ENCODE data around the gene PCDHGA12. TPM values are rescaled to one million over a fixed set of nuclear protein-coding genes. Genes with fewer than 3 reads are reported as not detected.

PCDHGA12 gene
- total and polyA plus RNA-seq, 2 of the 8 experiments (the other 6 are each of a cell fraction or from before 2014, with no cell fraction given): 0.88 to 1.3 TPM

DNA sequence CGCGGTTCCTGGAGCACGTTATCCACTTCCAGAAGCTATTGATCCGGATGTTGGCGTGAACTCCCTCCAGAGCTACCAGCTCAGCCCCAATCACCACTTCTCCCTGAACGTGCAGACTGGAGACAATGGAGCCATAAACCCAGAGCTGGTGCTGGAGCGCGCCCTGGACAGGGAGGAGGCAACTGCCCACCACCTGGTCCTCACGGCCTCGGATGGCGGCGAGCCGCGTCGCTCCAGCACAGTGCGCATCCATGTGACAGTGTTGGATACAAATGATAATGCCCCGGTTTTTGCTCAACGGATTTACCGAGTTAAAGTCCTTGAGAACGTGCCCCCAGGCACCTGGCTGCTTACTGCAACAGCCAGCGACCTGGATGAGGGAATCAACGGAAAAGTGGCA is 26.9 kb upstream of the PCDHGA12 start (continued):
- TF ChIP-seq, protein P1, sequence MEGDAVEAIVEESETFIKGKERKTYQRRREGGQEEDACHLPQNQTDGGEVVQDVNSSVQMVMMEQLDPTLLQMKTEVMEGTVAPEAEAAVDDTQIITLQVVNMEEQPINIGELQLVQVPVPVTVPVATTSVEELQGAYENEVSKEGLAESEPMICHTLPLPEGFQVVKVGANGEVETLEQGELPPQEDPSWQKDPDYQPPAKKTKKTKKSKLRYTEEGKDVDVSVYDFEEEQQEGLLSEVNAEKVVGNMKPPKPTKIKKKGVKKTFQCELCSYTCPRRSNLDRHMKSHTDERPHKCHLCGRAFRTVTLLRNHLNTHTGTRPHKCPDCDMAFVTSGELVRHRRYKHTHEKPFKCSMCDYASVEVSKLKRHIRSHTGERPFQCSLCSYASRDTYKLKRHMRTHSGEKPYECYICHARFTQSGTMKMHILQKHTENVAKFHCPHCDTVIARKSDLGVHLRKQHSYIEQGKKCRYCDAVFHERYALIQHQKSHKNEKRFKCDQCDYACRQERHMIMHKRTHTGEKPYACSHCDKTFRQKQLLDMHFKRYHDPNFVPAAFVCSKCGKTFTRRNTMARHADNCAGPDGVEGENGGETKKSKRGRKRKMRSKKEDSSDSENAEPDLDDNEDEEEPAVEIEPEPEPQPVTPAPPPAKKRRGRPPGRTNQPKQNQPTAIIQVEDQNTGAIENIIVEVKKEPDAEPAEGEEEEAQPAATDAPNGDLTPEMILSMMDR (IDR thresholded peaks at IDR 0.05; ENCODE audit: control extremely low read depth in 1 of 3, insufficient read depth in 1 of 3, low read depth in 1 of 3, low read length in 3 of 3): no peak
- TF ChIP-seq ATF3 (IDR thresholded peaks at IDR 0.05; ENCODE audit: insufficient read depth, low read depth, low read length): no peak
- TF ChIP-seq USF2 (IDR thresholded peaks at IDR 0.05; ENCODE audit: low read length): no peak
